Naive thymus-derived CD4-positive, alpha-beta T cell (primary cell): ENCODE results near the gene DNAH6. TPM values are rescaled to one million over a fixed set of nuclear protein-coding genes. Genes with fewer than 3 reads are reported as not detected.
"Not testable (repeated sequence)": the region's sequence is repeated elsewhere in the genome, so short reads cannot be mapped to it uniquely, and the experiment has no call there.

Experiments
- ATAC-seq: fragments of 150-1000 bp; cut with Tn5 transposase; 2 replicates; pipeline ENCODE4 v1.10.0; 2021; ENCODE audit warnings: mild to moderate bottlenecking, moderate library complexity
- CTCF ChIA-PET: fragments of 350-600 bp; sonication (Branson Sonifier 250); formaldehyde crosslinking; loops from one replicate; lab custom pipeline; 2021; ENCODE audit warnings: antibody characterized with exemption; lab: Charles Lee
- POLR2A ChIA-PET: fragments of 350-600 bp; sonication (Branson Sonifier 250); formaldehyde crosslinking; loops from one replicate; lab custom pipeline; 2021; ENCODE audit warnings: antibody characterized with exemption, inconsistent platforms; lab: Charles Lee
- DNase-seq, 9 donors: peaks; one replicate each; pipeline versions ENCODE4 v3.0.0 to v3.0.0-alpha.2; 2020 to 2022; ENCODE audit warnings: mixed read lengths in 1 of 9
- H3K27ac ChIP-seq: one replicate; pipeline ENCODE4 v1.7.0; 2013; ENCODE audit warnings: mild to moderate bottlenecking, low read depth, low read length, moderate library complexity
- H3K27me3 ChIP-seq, 2 donors: one replicate each; pipeline ENCODE4 v1.7.0; 2013; ENCODE audit warnings: low read length in 2 of 2, mild to moderate bottlenecking in 2 of 2, moderate library complexity in 2 of 2; ENCODE audit not compliant: control insufficient read depth in 2 of 2, insufficient read depth in 2 of 2
- H3K36me3 ChIP-seq, 3 experiments: 1 replicate in 2 of 3; 2 replicates in 1 of 3; pipeline ENCODE4 v1.7.0; 2013; ENCODE audit warnings: low read length in 3 of 3, mild to moderate bottlenecking in 3 of 3, moderate library complexity in 1 of 3; ENCODE audit not compliant: insufficient read depth in 3 of 3, control insufficient read depth in 2 of 3
- H3K4me1 ChIP-seq, 2 donors: one replicate each; pipeline ENCODE4 v1.7.0; 2013; ENCODE audit warnings: low read length in 2 of 2, mild to moderate bottlenecking in 2 of 2, moderate library complexity in 1 of 2; ENCODE audit not compliant: control insufficient read depth in 2 of 2, insufficient read depth in 2 of 2
- H3K4me3 ChIP-seq: 2 replicates; pipeline ENCODE4 v1.7.0; 2013; ENCODE audit warnings: mild to moderate bottlenecking, low read length
- H3K9me3 ChIP-seq, 3 experiments: 1 replicate in 2 of 3; 2 replicates in 1 of 3; pipeline ENCODE4 v1.7.0; 2013; ENCODE audit warnings: low read length in 3 of 3; ENCODE audit not compliant: control insufficient read depth in 2 of 3
- H3K27ac Mint-ChIP-seq, 9 donors: one replicate each; pipeline ENCODE4 v1.8.0; 2020 to 2022; ENCODE audit warnings: mixed read lengths in 9 of 9, mild to moderate bottlenecking in 8 of 9, moderate library complexity in 5 of 9, inconsistent platforms in 2 of 9
- H3K27me3 Mint-ChIP-seq, 5 donors: one replicate each; pipeline ENCODE4 v1.8.0; 2021 to 2022; ENCODE audit warnings: mixed read lengths in 5 of 5, mild to moderate bottlenecking in 1 of 5
- H3K36me3 Mint-ChIP-seq, 5 donors: one replicate each; pipeline ENCODE4 v1.8.0; 2020 to 2022; ENCODE audit warnings: mixed read lengths in 5 of 5, mild to moderate bottlenecking in 3 of 5, inconsistent platforms in 1 of 5
- H3K4me1 Mint-ChIP-seq, 7 donors: one replicate each; pipeline ENCODE4 v1.8.0; 2020 to 2022; ENCODE audit warnings: mixed read lengths in 7 of 7, mild to moderate bottlenecking in 3 of 7, inconsistent platforms in 1 of 7
- H3K4me3 Mint-ChIP-seq, 10 donors: one replicate each; pipeline ENCODE4 v1.8.0; 2020 to 2022; ENCODE audit warnings: mild to moderate bottlenecking in 10 of 10, mixed read lengths in 10 of 10, moderate library complexity in 6 of 10, inconsistent platforms in 2 of 10
- H3K9me3 Mint-ChIP-seq, 11 donors: one replicate each; pipeline ENCODE4 v1.8.0; 2020 to 2022; ENCODE audit warnings: mixed read lengths in 11 of 11, mild to moderate bottlenecking in 4 of 11, inconsistent platforms in 1 of 11, moderate library complexity in 1 of 11
- intact Hi-C, 2 donors: fragments of 100-400 bp; cut with micrococcal nuclease; formaldehyde crosslinking; loops; one replicate each; pipeline ENCODE4 v1.15.1; 2023
- polyA plus RNA-seq, 2 donors: library from polyadenylated mRNA; unstranded; fragments of 300-500 nt; fragmentation: Illumina TruSeq; gene quantifications; one replicate each; pipeline ENCODE4 v1.2.3, GENCODE V29; 2021
- total RNA-seq, 6 experiments: library from RNA in 5 of 6; stranded (reverse) in 5 of 6; gene quantifications; 1 replicate in 5 of 6; 2 replicates in 1 of 6; pipeline ENCODE4 v1.2.3 and lab custom pipeline; 2021 to 2026

The DNAH6 gene
- total and polyA plus RNA-seq, 7 experiments from 2014 or later: 0.73 to 2.3 (median 1.3) TPM

DNA sequence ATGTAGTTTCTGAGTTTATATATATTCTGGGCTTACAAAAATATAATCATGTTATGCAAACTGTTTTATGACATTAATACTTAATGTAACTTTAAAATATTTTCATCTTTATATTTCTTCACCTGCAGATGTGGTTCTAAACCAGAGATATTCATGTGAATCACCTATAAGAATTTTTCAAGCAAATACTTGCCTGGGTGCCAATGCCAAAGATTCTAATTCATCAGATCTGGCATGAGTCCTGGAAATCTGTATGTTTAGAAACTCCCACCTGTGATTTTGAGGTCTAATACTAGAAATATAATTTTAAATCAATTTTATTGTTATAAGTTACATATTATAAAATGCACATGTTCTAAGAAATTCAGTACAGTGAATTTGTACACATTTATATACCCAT, 19.9 kb upstream of the DNAH6 start:
- ATAC-seq: no peak
- H3K4me1 ChIP-seq: peaks cover 0 to 5% of the 10 kb centered on the region in 2 donors
- Mint-ChIP-seq H3K36me3 (no peaks in the 10 kb centered on the region), H3K9me3 (peaks cover 0 to 6% (median 0%) of the 10 kb centered on the region in 11 donors), H3K27me3 (peaks cover 0 to 16% (median 0%) of the 10 kb centered on the region in 5 donors), H3K4me1 (peaks cover 9 to 31% (median 28%) of the 10 kb centered on the region in 7 donors), H3K4me3 (no peak overlapping the region), H3K27ac (peak overlapping the region in 1 of 9 donors; percentile 61)
- no peak overlapping the region for H3K27ac ChIP-seq
- no peaks in the 10 kb centered on the region for H3K36me3 ChIP-seq
- H3K9me3 ChIP-seq: no peaks in the 10 kb centered on the region
- POLR2A ChIA-PET: interaction anchor here (1.5 to 1.9 kb wide), 2 partner anchors 374 to 430 kb away, joined by 9 to 16 read pairs; no protein-coding TSS in a partner anchor
- intact Hi-C loops: loop anchor here in 1 of 2 donors (5.0 kb wide), 1 partner anchor 791 kb away; no protein-coding TSS in a partner anchor
- no peaks in the 10 kb centered on the region for H3K27me3 ChIP-seq
- DNase-seq: no peak
- no peak overlapping the region for H3K4me3 ChIP-seq
- CTCF ChIA-PET: interaction anchor here (2.0 to 2.1 kb wide), 2 partner anchors 429 to 430 kb away, joined by 10 to 29 read pairs; no protein-coding TSS in a partner anchor

DNA sequence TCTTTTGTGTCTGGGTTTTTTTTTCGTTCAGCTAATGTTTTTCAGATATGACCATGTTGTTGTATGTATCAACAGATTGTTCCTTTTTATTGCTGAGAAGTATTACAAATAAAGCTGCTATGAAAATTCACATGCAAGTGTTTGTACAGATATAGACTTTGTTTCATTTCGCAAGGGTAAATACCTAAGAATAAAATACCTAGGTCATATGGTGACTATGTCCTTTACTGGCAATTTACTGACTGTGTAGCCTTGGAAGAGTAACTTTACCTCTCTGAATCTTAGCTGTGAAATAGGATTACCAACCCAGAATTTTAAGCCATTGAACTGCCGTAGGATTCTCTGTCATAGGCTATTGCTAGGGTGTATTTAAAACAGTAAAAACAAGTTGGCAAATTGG, 19.0 kb upstream of the DNAH6 start:
- intact Hi-C loops: loop anchor here in 1 of 2 donors (5.0 kb wide), 1 partner anchor 790 kb away; no protein-coding TSS in a partner anchor

DNA sequence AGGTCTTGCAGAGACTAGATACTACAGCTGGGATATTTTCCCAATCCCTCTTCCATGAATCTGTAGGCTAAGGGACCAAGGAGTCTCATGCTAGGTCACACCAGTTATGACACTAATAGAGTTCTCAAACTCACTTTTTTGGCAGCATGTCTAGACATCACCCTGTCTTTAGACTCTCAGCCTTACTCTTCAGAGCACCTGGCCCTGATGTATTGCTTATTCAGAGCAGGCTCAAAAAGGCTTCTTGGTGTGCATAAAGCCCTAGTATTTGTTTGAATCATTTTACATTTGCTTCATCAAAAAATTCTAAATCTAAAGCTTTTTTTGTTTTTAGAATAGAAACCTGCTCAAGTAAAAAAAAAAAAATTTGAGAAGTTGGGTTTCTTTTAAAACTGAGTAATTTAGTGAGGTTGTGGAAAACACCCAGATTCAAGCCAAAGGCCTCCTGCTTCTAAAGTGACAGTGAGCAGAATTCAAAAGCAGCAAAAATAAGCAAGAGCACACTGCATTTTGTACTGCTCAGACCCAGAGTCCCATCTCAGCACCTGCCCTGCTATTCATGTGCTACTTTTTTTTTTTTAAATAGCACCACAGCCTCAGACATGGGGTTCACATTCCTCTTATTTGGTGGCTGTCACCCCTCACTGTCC, 18.0 kb upstream of the DNAH6 start:
- ChIA-PET POLR2A (interaction anchor here (0.6 to 2.2 kb wide), 11 partner anchors 28 to 428 kb away, joined by 3 to 16 read pairs (median 4); partner anchors contain the start of genes TMSB10 and TRABD2A), CTCF (interaction anchor here (0.9 to 2.1 kb wide), 8 partner anchors 29 to 448 kb away, joined by 3 to 29 read pairs (median 3); partner anchors contain the start of gene TRABD2A)
- Mint-ChIP-seq H3K27me3 (peaks cover 0 to 10% (median 0%) of the 10 kb centered on the region in 5 donors), H3K4me1 (peaks cover 10 to 35% (median 28%) of the 10 kb centered on the region in 7 donors), H3K27ac (peak overlapping the region in 8 of 9 donors; percentile 61 to 75 (median 72)), H3K9me3 (peaks cover 0 to 14% (median 4%) of the 10 kb centered on the region in 11 donors), H3K36me3 (peaks cover 0 to 6% (median 0%) of the 10 kb centered on the region in 5 donors), H3K4me3 (no peak overlapping the region)
- no peaks in the 10 kb centered on the region for H3K9me3 ChIP-seq
- no peak for DNase-seq
- H3K4me1 ChIP-seq: peaks cover 0 to 5% of the 10 kb centered on the region in 2 donors
- H3K27me3 ChIP-seq: no peaks in the 10 kb centered on the region
- no peak for ATAC-seq
- intact Hi-C loops: loop anchor here in 1 of 2 donors (5.0 kb wide), 1 partner anchor 789 kb away; no protein-coding TSS in a partner anchor
- no peak overlapping the region for H3K4me3 ChIP-seq
- H3K36me3 ChIP-seq: no peaks in the 10 kb centered on the region
- peak overlapping the region; percentile 4 for H3K27ac ChIP-seq

More for the DNA sequence above, 19.0 kb upstream of the DNAH6 start:
- no peak for ATAC-seq
- Histone ChIP-seq H3K27me3 (no peaks in the 10 kb centered on the region), H3K9me3 (no peaks in the 10 kb centered on the region), H3K36me3 (no peaks in the 10 kb centered on the region), H3K27ac (no peak overlapping the region), H3K4me3 (no peak overlapping the region), H3K4me1 (peaks cover 0 to 5% of the 10 kb centered on the region in 2 donors)
- DNase-seq: no peak
- Mint-ChIP-seq H3K27me3 (peaks cover 0 to 12% (median 0%) of the 10 kb centered on the region in 5 donors), H3K9me3 (peaks cover 0 to 11% (median 4%) of the 10 kb centered on the region in 11 donors), H3K36me3 (peaks cover 0 to 6% (median 0%) of the 10 kb centered on the region in 5 donors), H3K4me1 (peaks cover 10 to 35% (median 28%) of the 10 kb centered on the region in 7 donors), H3K4me3 (no peak overlapping the region), H3K27ac (peak overlapping the region in 5 of 9 donors; percentile 30 to 74 (median 63))
- ChIA-PET CTCF (interaction anchor here (0.7 to 2.1 kb wide), 10 partner anchors 30 to 449 kb away, joined by 3 to 29 read pairs (median 3); partner anchors contain the start of gene TRABD2A), POLR2A (interaction anchor here (0.5 to 2.2 kb wide), 9 partner anchors 29 to 1698 kb away, joined by 3 to 16 read pairs (median 4); partner anchors contain the start of genes IMMT, TMSB10 and TRABD2A)

DNA sequence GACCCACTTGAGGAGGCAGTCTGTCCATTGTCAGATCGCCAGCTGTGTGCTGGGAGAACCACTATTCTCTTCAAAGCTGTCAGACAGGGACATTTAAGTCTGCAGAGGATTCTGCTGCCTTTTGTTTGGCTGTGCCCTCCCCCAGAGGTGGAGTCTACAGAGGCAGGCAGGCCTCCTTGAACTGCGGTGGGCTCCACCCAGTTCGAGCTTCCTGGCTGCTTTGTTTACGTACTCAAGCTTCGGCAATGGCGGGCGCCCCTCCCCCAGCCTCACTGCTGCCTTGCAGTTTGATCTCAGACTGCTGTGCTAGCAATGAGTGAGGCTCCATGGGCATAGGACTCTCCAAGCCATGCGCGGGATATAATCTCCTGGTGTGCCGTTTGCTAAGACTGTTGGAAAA, 5.3 kb upstream of the DNAH6 start:
- H3K36me3 ChIP-seq, H3K4me1 ChIP-seq, H3K27ac ChIP-seq, H3K9me3 ChIP-seq, CTCF ChIA-PET, H3K4me3 ChIP-seq, POLR2A ChIA-PET, ATAC-seq, H3K27me3 ChIP-seq, intact Hi-C loops: not testable (repeated sequence)
- Mint-ChIP-seq H3K27me3 (peaks cover 0 to 13% (median 0%) of the 10 kb centered on the region in 5 donors), H3K4me1 (peaks cover 4 to 18% (median 9%) of the 10 kb centered on the region in 7 donors), H3K27ac (peak overlapping the region in 1 of 9 donors; percentile 45), H3K4me3 (peak overlapping the region in 1 of 10 donors; percentile 20), H3K36me3 (peaks cover 0 to 11% (median 0%) of the 10 kb centered on the region in 5 donors), H3K9me3 (peaks cover 0 to 23% (median 10%) of the 10 kb centered on the region in 11 donors)
- DNase-seq: peak in 4 of 9 donors; percentile 23 to 61 (median 26)

DNA sequence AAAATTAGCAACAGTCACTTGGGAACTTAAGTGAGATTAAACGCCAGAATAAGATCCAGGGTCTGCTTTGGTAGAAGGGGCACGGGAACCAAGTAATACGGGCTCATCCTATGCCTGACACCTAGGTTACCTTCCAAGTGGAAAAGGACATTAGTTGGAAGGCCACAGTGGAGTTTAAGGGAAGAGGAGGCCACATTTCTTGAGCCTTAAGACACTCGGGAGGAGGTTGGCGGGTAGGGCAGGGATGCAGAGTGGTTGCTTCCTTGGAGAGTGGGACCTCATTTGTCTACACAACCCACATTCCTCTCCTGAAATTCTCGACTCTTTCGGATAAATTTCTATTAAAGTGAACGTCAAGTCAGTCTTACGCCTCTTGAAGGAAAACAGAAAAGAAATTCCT, 510 bp upstream of the DNAH6 start:
- peak overlapping the region; percentile 75 for H3K27ac ChIP-seq
- H3K4me1 Mint-ChIP-seq: peaks cover 6 to 27% (median 23%) of the 10 kb centered on the region in 7 donors
- peaks cover 5 to 6% of the 10 kb centered on the region in 2 donors for H3K4me1 ChIP-seq
- intact Hi-C loops: loop anchor here (1.0 to 5.0 kb wide), 9 partner anchors 56 to 457 kb away; partner anchors contain the start of genes SUCLG1 (in 2 of the 2), TMSB10 (in 1 of the 2) and TRABD2A (in 1 of the 2)
- peak overlapping the region; percentile 66 to 98 (median 93) for H3K27ac Mint-ChIP-seq
- DNase-seq (no peak), ATAC-seq (no peak)
- CTCF ChIA-PET: no interaction called here
- H3K27me3 Mint-ChIP-seq: peaks cover 0 to 38% (median 0%) of the 10 kb centered on the region in 5 donors
- H3K4me3 ChIP-seq: peak overlapping the region; percentile 78
- peaks cover 0 to 16% (median 6%) of the 10 kb centered on the region in 11 donors for H3K9me3 Mint-ChIP-seq
- H3K4me3 Mint-ChIP-seq: peak overlapping the region; percentile 79 to 93 (median 90)
- no peaks in the 10 kb centered on the region for H3K27me3 ChIP-seq
- peaks cover 0 to 5% (median 0%) of the 10 kb centered on the region in 5 donors for H3K36me3 Mint-ChIP-seq
- POLR2A ChIA-PET: no interaction called here
- no peaks in the 10 kb centered on the region for H3K9me3 ChIP-seq
- no peaks in the 10 kb centered on the region for H3K36me3 ChIP-seq

DNA sequence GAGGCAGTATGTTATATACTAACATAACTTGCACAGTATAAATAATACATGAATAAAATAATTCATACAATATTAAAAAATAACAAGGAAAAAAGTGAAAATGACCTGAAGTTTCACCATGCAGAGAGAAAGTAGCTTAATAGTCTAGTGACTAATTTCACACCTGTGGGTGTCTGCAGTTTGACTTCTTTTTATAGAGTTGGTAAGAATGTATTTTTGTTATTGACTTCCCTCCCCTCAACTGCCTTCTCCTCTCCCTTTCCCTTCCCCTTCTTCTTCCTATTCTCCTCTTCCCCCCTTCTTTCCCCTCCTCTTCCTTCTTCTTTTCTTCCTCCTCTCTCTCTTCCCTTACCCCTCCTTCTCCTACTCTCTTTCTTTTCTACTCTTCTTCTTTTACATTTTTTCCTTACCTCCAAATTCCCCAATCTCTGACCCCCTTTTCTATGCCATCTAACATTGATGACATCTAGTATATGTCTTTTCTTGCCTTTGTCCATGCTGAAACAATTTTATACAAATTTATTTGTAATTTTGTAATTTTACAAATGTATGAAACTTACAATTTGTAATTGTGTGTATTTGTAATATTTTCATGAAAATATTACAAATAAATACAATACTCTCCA, 3.1 kb downstream of the DNAH6 start:
- peaks cover 5 to 6% of the 10 kb centered on the region in 2 donors for H3K4me1 ChIP-seq
- ATAC-seq: no peak
- intact Hi-C loops: loop anchor here in 1 of 2 donors (5.0 kb wide), 2 partner anchors 348 to 408 kb away; no protein-coding TSS in a partner anchor
- Mint-ChIP-seq H3K9me3 (peaks cover 0 to 12% (median 6%) of the 10 kb centered on the region in 11 donors), H3K4me3 (no peak overlapping the region), H3K27ac (peak overlapping the region in 1 of 9 donors; percentile 77), H3K4me1 (peaks cover 5 to 23% (median 21%) of the 10 kb centered on the region in 7 donors), H3K36me3 (peaks cover 2 to 7% (median 6%) of the 10 kb centered on the region in 5 donors), H3K27me3 (peaks cover 0 to 56% (median 0%) of the 10 kb centered on the region in 5 donors)
- H3K4me3 ChIP-seq: no peak overlapping the region
- DNase-seq: no peak
- no peak overlapping the region for H3K27ac ChIP-seq
- ChIA-PET CTCF (no interaction called here), POLR2A (interaction anchor here (0.7 kb wide), 2 partner anchors 30 to 264 kb away, joined by 3 to 4 read pairs; no protein-coding TSS in a partner anchor)
- H3K9me3 ChIP-seq: no peaks in the 10 kb centered on the region
- H3K36me3 ChIP-seq: no peaks in the 10 kb centered on the region
- no peaks in the 10 kb centered on the region for H3K27me3 ChIP-seq
